ENCODE data around the gene SLC22A16.

Gene SLC22A16

DNA sequence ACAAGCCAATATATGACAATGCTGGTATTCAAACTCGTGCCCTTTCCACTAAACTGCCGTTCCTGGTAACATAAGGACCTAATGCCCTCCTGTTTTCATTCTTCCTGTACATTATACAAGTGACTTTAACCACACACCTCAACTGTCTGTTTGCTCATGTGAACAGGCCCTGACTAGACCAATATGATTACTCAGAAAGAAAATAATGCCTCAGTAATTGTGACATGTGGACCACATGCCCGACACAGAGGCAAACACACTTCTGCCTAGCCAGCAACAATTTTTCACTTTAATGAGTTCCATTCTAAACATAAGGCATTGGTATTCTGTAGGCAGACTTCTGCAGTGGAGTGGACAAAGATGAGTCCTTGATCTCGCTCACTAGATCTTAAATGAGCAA, 30.0 kb downstream of the SLC22A16 start:
- DNase-seq, result no peak

DNA sequence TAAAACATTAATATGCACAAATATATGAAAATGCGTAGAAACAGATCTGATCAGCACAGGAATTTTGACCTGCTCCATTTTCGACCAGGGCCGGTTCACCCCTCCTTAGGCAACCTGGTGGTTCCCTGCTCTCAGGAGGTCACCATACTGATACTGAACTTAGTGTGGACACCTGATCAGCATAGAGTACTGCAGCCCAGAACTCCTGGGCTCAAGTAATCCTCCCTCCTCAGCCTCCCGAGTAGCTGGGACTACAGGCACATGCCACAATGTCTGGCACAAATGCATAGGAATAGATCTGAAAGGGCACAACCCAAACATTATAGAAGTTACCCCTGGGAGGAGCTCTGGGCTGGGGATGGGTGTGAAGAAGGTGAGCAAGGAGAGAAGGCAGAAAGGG, 36.4 kb downstream of the SLC22A16 start:
- no peak for DNase-seq

DNA sequence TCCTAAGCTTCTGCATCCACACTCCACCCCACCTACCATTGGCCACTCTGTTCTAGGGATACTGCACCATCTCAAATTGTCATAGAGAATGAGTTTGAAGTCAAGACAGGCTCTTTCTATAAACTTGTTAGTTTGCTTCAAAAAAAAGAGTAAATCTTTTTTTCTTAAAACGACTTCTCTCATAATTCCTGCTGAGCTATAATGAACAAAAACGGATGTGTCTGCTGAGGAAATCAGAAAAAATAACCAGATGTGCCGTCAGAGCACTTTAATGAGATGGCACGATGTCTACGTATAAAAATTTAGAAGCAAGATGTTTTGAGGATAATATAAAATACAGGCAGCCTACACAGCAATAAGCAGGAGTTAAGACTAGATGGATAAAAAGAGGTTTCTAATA, 37.1 kb downstream of the SLC22A16 start:
- no peak for DNase-seq

DNA sequence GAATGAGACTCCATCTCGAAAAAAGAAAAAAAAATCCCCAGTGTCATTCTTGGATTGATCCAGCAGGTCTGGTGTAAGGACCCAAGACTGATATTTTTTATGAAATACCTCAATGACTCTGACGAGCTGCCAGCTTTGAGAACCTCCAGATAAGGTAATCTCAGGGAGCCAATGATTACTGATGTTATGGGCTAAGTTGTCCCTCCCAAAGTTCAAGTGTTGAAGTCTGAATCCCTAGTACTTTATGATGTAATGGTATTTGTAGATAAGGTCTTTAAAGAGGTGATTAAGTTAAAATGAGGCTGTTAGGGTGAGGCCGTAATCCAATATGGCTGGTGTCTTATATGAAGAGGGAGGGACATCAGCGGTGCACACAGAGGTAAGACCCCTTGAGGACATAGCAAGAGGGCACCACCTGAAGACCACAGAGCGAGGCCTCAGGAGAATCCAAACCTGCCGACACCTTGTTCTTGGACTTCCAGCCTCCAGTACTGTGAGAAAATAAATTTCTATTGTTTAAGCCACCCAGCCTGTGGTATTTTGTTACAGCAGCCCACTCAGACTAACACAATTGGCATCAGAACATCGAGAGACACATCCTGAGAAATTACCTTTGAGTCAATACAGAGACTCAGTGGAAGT, 41.3 kb downstream of the SLC22A16 start:
- DNase-seq, result no peak

DNA sequence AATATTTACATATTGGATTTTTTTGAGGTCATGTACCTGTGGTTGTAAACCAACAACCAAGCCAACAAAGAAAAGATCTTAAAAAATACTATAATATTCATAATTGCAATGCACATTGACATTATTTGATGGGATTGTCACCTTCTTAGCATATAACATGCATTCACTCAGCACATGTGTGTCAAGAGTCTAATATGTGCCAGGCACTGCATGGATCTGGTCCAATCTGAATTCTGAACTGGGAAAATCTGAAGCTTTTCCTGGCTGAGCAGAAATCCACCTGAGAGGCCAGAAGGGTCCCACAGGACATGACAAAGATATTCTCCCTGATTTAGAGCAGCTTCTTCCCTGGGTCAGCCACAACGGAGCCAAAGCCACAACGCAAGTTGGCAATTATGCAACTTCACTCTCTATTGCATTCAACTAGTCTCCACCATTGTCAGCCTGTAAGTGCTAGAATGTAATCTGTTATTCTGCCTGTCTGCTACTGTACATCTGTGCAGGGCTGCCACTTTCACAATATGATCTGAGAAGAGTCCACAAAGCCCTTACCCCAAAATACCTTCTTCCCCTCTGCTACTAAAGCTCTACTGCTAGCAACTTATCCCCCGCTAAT, 44.0 kb downstream of the SLC22A16 start:
- DNase-seq, result no peak

DNA sequence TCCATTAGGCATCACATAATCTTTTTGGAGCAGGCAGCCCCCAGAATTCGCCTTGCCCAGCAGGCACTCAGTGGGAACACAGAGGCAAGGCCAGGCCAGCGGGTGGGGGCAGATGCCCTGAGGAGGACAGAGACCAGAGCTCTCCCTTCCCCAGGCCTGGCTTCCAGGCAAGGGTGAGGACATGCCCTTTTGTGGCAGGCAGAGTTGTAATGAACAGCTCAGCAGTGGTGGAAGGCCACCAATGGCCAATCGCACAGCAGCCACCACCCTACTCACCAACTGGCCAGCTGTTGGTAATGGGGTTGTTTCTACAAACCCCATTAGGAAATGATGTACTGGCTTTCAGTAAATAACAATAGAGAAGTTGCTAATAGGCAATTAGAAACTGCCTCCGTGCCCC, 45.7 kb downstream of the SLC22A16 start:
- no peak for DNase-seq

DNA sequence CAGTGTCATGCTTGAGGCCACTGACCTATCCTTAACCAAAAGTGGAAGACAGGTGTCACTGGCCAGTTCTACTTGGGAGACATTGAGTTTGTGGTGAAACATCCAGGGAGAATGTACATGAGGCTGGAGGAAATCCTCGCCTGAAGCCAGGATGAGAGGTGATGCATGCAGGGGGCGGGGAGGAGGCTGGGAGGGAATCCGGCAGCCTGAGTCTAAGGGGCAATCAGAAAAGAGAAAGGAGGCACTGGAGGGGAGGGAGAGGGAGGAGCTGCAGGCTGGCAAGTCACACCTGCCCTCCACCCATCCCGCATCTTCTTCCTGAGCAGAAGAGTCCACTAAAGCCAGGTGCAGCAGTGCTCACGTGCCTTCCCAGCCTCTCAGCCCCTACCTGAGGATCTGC, 46.2 kb downstream of the SLC22A16 start:
- DNase-seq, result peak; percentile 36 to 39

DNA sequence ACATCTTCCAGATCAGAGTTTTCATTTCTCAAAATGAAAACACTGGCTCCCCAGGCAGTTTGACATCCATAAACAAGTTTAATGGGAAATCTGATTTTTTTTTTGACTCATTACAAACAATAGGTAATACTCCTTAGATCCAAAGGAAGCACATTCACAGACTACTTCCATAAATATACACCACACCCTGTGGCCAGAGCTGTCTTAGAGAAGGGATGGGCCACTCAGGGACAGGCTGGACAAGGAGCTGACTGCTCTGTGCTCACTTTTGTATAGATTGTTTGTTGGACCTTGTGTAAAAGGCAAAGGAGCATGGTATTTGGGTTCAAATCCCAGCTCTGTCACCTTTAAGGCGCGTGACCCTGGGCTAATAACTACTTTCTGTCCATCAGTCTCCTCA, 48.3 kb downstream of the SLC22A16 start:
- DNase-seq, result no peak

DNA sequence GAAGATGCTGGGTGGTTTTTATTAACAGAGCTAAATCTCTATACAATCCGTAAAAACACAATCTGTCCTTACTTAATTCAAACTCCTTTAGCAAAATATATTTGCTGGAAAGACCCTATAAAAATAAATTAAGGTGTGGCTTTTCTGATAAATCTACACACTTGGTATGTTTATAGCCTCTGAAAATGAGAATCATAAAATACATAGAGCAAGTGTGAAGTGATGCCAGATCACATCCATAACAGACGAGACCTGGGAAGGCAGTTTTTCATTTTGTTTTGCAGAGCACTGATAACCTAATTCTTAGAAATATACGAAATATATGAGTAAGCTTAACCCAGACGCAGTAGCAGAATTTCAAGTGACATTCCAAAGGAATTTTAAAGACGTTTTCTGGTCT, 50.6 kb downstream of the SLC22A16 start:
- DNase-seq, result no peak

DNA sequence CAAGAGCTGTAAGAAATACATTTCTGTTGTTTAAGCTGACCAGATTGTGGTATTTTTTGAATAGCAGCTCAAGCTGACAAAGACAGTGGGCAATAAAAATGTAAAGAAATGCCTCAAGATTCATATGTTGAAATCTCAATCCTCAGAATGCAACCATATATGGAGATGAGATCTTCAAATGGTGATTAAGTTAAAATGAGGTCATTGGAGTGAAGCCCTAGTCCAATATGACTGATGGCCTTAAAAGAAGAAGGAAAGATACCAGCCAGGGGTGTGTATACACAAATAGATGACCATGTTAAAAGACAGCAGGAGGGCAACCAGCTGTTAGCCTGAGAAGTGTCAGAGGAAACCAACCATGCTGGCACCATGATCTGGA, 54.0 kb downstream of the SLC22A16 start:
- no peak for DNase-seq

DNA sequence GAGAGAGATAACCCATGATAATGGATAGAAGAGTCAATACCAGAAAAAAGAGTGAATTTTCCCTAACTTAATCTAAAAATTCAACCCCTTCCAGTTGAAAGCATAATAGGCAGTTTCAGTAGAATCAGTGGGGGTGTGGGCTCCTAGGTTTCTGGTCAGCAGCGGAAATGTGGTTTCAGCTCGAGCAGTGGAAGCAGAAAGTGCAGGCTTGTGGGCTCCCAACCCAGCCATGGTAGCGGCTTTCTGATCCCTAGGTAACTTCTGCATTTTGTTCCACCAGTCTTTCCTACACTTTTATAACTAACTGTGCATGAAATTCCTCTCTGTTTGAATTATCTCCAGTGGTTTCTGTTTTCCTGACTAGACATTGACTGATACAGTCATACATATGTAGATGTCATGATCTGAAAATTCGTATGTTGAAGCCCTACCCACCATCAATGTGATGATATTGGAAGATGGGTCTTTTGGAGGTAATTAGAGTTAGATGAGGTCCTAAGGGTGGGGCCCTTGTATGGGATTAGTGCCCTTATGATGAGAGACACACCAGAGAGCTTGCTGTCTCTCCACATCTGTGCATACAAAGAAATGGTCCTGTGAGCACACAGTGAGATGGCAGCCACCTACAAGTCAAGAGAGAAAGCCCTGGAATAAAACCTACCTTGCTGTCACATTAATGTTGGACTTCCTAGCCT, 54.5 kb downstream of the SLC22A16 start:
- no peak for DNase-seq

DNA sequence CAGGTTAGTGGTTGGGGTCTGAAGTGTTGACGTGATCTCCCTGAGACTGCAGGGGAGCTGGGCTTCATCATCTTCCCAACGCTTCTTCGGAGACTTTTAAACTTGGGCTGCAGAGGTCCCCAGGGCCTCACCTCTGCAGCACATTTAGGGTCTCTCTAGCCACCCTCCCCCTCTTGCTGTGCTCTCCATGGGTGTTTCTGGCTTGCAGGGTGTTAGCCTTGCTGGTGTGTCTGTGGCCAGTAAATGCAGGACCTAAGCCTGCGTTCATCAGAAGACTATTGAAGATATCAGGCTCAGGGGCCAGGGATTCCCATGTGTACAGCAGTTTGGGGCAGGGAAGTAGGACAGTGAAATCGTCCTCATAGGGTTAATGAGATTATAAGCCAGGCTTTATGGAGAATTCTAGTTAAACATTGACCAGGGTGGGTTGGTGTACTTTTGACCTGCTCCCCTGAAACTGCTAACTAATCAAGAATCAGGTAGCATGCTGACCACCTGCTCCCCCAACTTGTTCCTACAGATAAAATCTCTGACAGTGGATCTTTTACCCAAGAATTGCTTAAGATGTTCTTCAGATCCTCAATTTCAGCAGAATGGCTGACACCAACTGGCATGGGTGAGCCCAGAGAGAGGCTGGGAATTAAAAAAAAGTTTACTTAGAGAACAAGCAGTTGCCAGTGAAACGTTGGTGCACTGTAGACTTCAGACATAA, 57.2 kb downstream of the SLC22A16 start:
- peak; percentile 55 to 71 for DNase-seq

DNA sequence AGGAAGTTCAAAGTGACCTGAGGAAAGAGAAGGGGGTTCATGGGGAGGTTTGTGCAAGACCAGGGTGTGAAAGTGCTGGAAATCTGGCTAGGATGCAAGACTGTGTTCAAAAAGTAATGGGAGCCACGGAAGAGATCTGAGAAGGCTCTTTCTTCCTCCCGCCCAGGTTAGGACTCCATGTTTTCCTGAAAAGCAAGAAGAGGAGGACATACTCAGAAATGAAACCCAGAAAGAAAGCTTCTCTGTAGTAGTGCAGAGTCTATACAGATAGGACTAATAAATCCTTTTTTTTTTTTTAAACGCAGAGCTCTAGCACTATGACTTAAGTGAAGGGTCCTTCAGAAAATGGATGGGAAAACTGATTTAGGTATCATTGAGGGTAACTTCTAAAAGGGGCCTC, 57.8 kb downstream of the SLC22A16 start:
- no peak for DNase-seq

DNA sequence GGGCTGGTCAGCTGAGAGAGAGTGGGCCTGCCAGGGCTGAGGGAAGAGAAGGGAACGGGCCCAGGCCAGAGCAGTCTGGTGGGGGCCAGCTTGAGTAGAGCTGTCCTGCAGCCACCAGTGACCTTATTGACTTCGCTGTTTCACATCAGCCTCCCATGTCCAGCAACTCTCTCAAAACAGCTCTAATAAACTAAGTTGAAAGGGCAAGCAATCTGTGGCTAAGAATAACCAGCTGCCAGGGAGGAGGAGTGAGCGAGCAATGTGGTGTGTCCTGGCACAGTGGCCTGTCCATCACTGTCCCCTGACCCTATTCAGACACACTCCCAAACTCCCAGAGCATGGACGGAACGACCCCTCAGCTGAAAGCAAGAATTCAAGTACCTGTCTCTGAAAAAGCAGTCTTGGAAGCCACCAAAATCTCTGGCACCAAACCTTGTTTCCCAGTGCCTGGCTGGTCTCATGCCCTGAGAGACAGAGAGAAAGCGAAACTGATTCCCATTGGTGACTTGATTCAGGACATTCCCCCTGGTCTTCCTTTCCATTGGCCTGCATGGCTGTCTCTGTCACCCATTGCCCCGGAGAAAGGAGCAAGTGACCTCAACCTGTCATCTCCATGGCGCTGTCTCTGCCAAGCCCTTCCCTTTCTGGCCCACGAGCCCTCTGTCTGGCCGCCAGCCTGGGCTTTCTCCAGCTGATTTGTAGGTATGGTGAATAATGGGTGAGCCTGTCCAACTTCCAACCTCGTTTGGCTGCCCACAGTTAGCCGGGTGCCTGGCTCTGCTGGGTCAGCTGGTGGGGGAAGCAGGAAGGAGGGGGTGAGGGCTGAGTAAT, 61.1 kb downstream of the SLC22A16 start, which contains the start of gene DDO:
TSS of gene DDO (minus strand) at position 490 of the 831 bp plus-strand sequence. CDS start 2,113 bp downstream, outside the sequence.
- DNase-seq, result no peak

DNA sequence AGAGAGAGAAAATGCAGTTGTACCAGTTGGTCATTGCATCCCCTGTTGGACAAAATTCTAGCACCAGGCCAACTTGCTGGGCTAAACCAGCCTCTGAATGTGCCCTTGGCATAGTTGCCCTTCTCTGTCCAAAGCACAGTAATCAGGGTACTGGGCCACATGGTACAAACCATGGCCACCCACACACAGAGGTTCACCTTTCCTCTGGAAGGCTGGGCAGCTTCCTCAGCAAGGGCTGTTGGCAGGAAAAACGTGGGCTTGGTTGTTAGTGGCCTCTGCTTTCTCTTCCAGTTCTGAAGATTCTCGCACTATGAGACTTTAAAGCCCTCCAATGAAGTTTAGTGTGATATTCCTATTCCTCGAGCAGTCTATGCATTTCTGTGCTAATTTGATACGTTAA, 61.7 kb downstream of the SLC22A16 start:
- no peak for DNase-seq

DNA sequence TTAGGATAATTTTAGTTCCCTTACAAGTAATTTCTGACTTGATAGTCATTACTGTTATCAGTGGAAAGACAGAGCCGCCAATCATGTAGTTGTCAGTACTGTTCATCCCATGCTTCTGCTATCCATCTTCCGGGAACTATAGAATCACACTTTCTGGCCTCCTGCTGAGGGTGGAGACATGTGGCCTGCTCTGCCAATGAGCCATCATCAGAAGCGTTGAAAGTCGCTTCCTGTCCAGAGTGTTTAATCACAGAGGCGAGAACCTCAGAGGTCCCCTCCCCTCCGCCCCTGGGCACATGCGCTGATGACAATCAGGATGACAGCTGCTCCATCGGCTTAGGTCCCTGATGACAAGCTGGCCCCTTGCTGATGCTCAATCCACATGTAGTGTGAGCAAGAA, 64.1 kb downstream of the SLC22A16 start:
- no peak for DNase-seq

DNA sequence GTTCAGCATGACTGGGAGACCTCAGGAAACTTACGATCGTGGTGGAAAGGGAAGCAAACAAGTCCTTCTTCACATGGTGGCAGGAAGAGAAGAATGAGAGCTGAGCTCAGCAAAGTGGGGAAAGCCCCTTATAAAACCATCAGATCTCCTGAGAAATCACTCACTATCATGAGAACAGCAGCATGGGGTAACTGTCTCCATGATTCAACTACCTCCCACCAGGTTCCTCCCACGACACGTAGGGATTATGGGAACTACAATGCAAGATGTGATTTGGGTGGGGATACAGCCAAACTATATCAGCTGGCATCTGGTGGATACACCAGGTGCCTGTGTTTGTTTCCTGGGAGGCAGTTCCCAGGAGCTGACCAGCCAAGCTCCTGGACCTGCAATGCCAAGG, 65.9 kb downstream of the SLC22A16 start:
- no peak for DNase-seq

DNA sequence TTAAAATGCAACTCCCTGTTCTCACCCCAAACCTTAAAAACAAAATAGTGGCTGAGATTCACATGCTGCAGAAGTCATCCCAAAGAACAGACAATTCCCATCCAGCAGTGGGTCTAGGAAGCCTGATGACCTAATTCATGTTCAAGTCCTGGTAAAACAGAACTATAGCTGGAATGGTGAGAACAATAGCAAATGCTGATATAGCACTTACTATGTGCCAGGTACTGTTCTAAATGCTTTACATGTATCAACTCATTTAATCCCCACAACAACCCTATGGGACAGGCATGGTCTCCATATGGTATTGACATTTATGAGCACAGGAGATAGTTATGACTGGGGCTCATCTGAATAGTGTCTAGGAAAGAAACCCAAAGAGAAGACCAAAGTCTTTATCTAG, 66.6 kb downstream of the SLC22A16 start:
- no peak for DNase-seq

DNA sequence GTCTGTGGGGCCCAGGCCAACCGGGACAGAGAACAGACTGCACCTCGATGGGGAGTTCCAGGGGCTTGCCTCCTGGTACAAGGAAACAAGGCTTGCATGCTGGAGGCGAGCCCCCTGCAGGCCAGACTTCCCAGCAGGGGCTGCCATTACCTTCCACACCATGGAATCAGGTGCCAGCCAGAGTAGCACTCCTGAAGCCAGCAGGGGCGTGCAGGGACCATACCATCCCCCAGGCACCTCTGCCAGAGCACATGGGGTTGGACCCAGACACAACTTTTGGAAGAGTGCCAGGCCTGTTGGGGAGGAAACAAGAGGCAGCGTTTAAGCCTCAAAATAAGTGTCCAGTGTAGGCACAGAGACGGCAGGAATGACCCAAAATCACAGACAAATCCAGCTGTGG, 67.5 kb downstream of the SLC22A16 start:
- DNase-seq, result no peak

DNA sequence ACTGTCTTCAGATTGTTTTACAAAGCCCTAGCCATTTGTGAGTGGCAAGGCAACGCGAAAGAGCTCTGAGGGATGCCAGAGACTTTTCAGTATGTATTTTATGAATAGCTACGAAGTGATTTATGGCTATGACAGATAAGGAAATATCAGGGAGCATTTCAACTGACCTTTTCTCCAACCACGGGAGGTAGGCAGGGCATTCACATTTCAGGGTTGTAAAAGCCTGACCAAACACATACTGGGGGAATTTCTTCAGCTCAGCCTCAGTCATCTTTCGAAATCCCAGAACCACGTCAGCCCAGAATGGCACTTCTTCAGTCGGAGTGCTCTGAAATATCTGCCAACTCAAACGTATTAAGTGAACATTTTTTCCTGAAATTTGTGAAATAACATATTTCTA, 71.8 kb downstream of the SLC22A16 start:
- no peak for DNase-seq

DNA sequence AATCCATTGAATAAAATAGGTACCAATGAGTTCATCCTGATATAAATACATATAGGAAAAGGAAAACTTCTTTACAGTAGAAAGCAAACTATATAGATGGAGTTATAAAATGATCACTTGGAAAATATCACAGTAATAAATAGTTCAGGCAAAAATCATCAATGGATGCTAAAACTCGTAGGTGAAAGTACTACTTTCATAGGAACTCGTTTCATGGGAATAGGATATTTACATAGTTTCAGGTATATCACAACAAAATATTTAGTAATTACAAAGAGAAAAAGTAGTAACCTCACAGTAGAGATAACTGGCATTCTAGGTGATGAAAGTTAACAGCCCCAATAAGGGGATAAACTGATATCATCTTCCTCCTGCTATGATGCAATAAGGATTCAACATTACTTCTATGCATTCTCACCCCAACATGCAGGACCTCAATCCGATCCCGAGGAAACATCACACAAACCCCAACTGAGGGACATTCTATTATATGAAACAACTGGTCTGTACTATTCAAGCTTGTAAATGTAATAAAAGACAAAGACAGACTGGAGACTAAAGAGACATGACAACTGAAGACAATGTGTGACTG, 74.7 kb downstream of the SLC22A16 start:
- no peak for DNase-seq

DNA sequence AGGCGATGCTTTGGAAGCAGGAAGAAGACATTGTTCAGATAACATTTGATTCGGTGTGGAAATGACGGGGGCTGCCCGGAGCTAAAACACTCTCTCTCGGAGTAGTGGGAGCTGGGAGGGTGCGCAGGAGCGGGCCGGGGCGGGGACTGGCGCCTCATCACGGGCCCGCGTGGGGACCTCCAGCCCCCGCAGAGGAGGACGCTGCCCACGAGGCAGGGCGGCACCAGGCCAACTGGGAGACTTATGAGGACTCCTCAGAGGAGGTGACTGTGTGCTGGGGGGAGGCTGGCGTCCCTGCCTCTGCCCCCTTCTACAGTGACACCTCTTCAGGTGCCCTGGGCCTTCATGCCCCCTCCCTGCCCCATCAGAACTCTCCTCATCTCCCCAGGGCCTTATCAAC, 76.2 kb downstream of the SLC22A16 start:
- DNase-seq, result no peak
